CD14-positive monocyte (primary cell): ENCODE results near the gene HOXB8. TPM values are rescaled to one million over a fixed set of nuclear protein-coding genes. Genes with fewer than 3 reads are reported as not detected.

ENCODE experiments used
- DNase-seq, 3 donors: peaks; one replicate each; pipeline ENCODE4 v3.0.0-alpha.2; 2011 to 2022
- H2AFZ ChIP-seq: 2 replicates; pipeline ENCODE4 v1.6.0; 2012; ENCODE audit warnings: mild to moderate bottlenecking, low read depth, low read length, inconsistent platforms; ENCODE audit not compliant: insufficient read depth, poor library complexity, severe bottlenecking
- H3K27ac ChIP-seq, 2 donors: 1 replicate in 1 of 2; 2 replicates in 1 of 2; pipeline ENCODE4 v1.5.1; 2012 to 2013; ENCODE audit warnings: low read length in 2 of 2, control low read depth in 1 of 2, inconsistent platforms in 1 of 2, low read depth in 1 of 2, mild to moderate bottlenecking in 1 of 2
- H3K27me3 ChIP-seq, 2 donors: one replicate each; pipeline versions ENCODE4 v1.6.0 to v1.6.1; 2011 to 2013; ENCODE audit warnings: low read length in 2 of 2; ENCODE audit not compliant: control insufficient read depth in 2 of 2, insufficient read depth in 2 of 2
- H3K36me3 ChIP-seq, 2 donors: replicated peaks in 1 of 2; 1 replicate in 1 of 2; 2 replicates in 1 of 2; pipeline versions ENCODE4 v1.5.1 to v1.6.1; 2012 to 2013; ENCODE audit warnings: low read length in 2 of 2, control low read depth in 1 of 2, inconsistent platforms in 1 of 2, mild to moderate bottlenecking in 1 of 2; ENCODE audit not compliant: insufficient read depth in 2 of 2, control insufficient read depth in 1 of 2
- H3K4me1 ChIP-seq, 2 donors: 1 replicate in 1 of 2; 2 replicates in 1 of 2; pipeline versions ENCODE4 v1.5.1 to v1.6.1; 2012 to 2013; ENCODE audit warnings: low read length in 2 of 2, control low read depth in 1 of 2, inconsistent platforms in 1 of 2, mild to moderate bottlenecking in 1 of 2, moderate library complexity in 1 of 2; ENCODE audit not compliant: insufficient read depth in 2 of 2, control insufficient read depth in 1 of 2
- H3K4me2 ChIP-seq: replicated peaks from 2 replicates; pipeline ENCODE3; 2012; ENCODE audit warnings: low read length, moderate library complexity, mild to moderate bottlenecking; ENCODE audit not compliant: poor library complexity, severe bottlenecking; ENCODE audit errors: extremely low read depth
- H3K4me3 ChIP-seq, 3 experiments: fragments of 200-600 bp in 1 of 3; sonication (generic) in 1 of 3; replicated peaks in 1 of 3; 1 replicate in 2 of 3; 2 replicates in 1 of 3; pipeline ENCODE4 v1.5.1; 2011 to 2013; ENCODE audit warnings: low read length in 3 of 3, mild to moderate bottlenecking in 3 of 3, control low read depth in 2 of 3, low read depth in 2 of 3, inconsistent platforms in 1 of 3, moderate library complexity in 1 of 3
- H3K79me2 ChIP-seq: 2 replicates; pipeline ENCODE4 v1.6.0; 2012; ENCODE audit warnings: mild to moderate bottlenecking, control low read depth, inconsistent platforms, low read length, moderate library complexity; ENCODE audit not compliant: insufficient read depth
- H3K9ac ChIP-seq: 2 replicates; pipeline ENCODE4 v1.6.0; 2017; ENCODE audit warnings: low read length, mild to moderate bottlenecking; ENCODE audit not compliant: insufficient read depth, poor library complexity, severe bottlenecking
- H3K9me3 ChIP-seq, 2 donors: replicated peaks in 1 of 2; 1 replicate in 1 of 2; 2 replicates in 1 of 2; pipeline versions ENCODE4 v1.5.1 to v1.6.1; 2012 to 2013; ENCODE audit warnings: low read length in 2 of 2, control low read depth in 1 of 2; ENCODE audit not compliant: control insufficient read depth in 1 of 2, insufficient read depth in 1 of 2
- H4K20me1 ChIP-seq: 2 replicates; pipeline ENCODE4 v1.6.0; 2012; ENCODE audit warnings: mild to moderate bottlenecking, low read length, control low read depth, moderate library complexity; ENCODE audit not compliant: insufficient read depth
- H3K27ac Mint-ChIP-seq, 7 donors: one replicate each; pipeline ENCODE4 v1.8.0; 2020; ENCODE audit warnings: mild to moderate bottlenecking in 7 of 7, mixed read lengths in 7 of 7, moderate library complexity in 6 of 7, inconsistent platforms in 2 of 7
- H3K27me3 Mint-ChIP-seq, 3 donors: one replicate each; pipeline ENCODE4 v1.8.0; 2021 to 2022; ENCODE audit warnings: low read depth in 3 of 3, mild to moderate bottlenecking in 3 of 3, mixed read lengths in 3 of 3, moderate library complexity in 3 of 3, inconsistent platforms in 1 of 3
- H3K36me3 Mint-ChIP-seq, 2 donors: one replicate each; pipeline ENCODE4 v1.8.0; 2020; ENCODE audit warnings: mixed read lengths in 2 of 2, inconsistent platforms in 1 of 2, mild to moderate bottlenecking in 1 of 2
- H3K4me1 Mint-ChIP-seq: one replicate; pipeline ENCODE4 v1.8.0; 2020; ENCODE audit warnings: mild to moderate bottlenecking, mixed read lengths
- H3K4me3 Mint-ChIP-seq, 2 donors: one replicate each; pipeline ENCODE4 v1.8.0; 2020; ENCODE audit warnings: mild to moderate bottlenecking in 2 of 2, mixed read lengths in 2 of 2, moderate library complexity in 1 of 2
- H3K9me3 Mint-ChIP-seq, 7 donors: one replicate each; pipeline ENCODE4 v1.8.0; 2020 to 2022; ENCODE audit warnings: mixed read lengths in 7 of 7, mild to moderate bottlenecking in 6 of 7, moderate library complexity in 6 of 7, inconsistent platforms in 2 of 7
- CTCF ChIP-seq: fragments of 200-600 bp; IDR thresholded peaks from one replicate; pipeline ENCODE4 v1.8.0; 2022; ENCODE audit warnings: antibody characterized with exemption, mild to moderate bottlenecking
- WGBS: methylation state at CpG from one replicate; pipeline ENCODE4 v1.1.5; 2013; ENCODE audit warnings: missing lambda C conversion rate; ENCODE audit not compliant: insufficient coverage; 5-methylcytosine and 5-hydroxymethylcytosine counted together
- intact Hi-C, 2 donors: fragments of 100-400 bp; cut with micrococcal nuclease; formaldehyde crosslinking; loops; one replicate each; pipeline versions ENCODE4 v1.15.0 to v1.15.1; 2023
- polyA plus RNA-seq, 3 donors: library from polyadenylated mRNA; depleted of rRNA in 1 of 3; unstranded in 2 of 3; stranded (reverse) in 1 of 3; fragments of 300-500 nt in 2 of 3; fragments of >200 nt in 1 of 3; fragmentation: Illumina TruSeq in 2 of 3; gene quantifications; 1 replicate in 2 of 3; 2 replicates in 1 of 3; pipeline ENCODE4 v1.2.3, GENCODE V29; 2012 to 2021

The HOXB8 gene
- polyA plus RNA-seq, 3 donors: not detected

GRCh38 chr17:48595278-48595999 lies 19.7 kb downstream of the HOXB8 start:
- peaks cover 99 to 100% (median 100%) of the 10 kb centered on the region in 3 donors for H3K27me3 Mint-ChIP-seq
- Histone ChIP-seq H3K4me3 (no peak overlapping the region), H3K9me3 (peaks cover 0 to 51% of the 10 kb centered on the region in 2 donors), H3K9ac (no peak overlapping the region), H2AFZ (no peak overlapping the region), H3K79me2 (no peaks in the 10 kb centered on the region), H4K20me1 (no peaks in the 10 kb centered on the region), H3K4me2 (no peak overlapping the region), H3K27me3 (peaks cover 78 to 100% of the 10 kb centered on the region in 2 donors), H3K36me3 (no peaks in the 10 kb centered on the region), H3K27ac (no peak overlapping the region), H3K4me1 (peaks cover 27 to 30% of the 10 kb centered on the region in 2 donors)
- H3K4me3 Mint-ChIP-seq: peak overlapping the region in 1 of 2 donors; percentile 92
- TF ChIP-seq CTCF: no peak
- 93% methylated on average over 14 of the region's 25 CpGs for WGBS
- peaks cover 38% of the 10 kb centered on the region for H3K4me1 Mint-ChIP-seq
- no peak for DNase-seq
- H3K27ac Mint-ChIP-seq: no peak overlapping the region
- peaks cover 0 to 34% (median 16%) of the 10 kb centered on the region in 7 donors for H3K9me3 Mint-ChIP-seq
- intact Hi-C loops: no loop called here
- peaks cover 12 to 25% of the 10 kb centered on the region in 2 donors for H3K36me3 Mint-ChIP-seq

- no peak overlapping the region for H3K9ac ChIP-seq
- H3K4me3 Mint-ChIP-seq: peak overlapping the region in 1 of 2 donors; percentile 92
Observed at GRCh38 chr17:48594538-48595277, 20.4 kb downstream of the HOXB8 start.

More at GRCh38 chr17:48594538-48595277, 20.4 kb downstream of the HOXB8 start:
- Histone ChIP-seq H3K27me3 (peaks cover 78 to 100% of the 10 kb centered on the region in 2 donors), H2AFZ (no peak overlapping the region), H3K27ac (no peak overlapping the region), H3K9me3 (peaks cover 0 to 44% of the 10 kb centered on the region in 2 donors), H3K4me1 (peaks cover 27 to 38% of the 10 kb centered on the region in 2 donors), H3K79me2 (no peaks in the 10 kb centered on the region), H3K36me3 (no peaks in the 10 kb centered on the region), H3K4me2 (no peak overlapping the region), H3K4me3 (no peak overlapping the region), H4K20me1 (no peaks in the 10 kb centered on the region)
- no peak for TF ChIP-seq CTCF
- intact Hi-C loops: loop anchor here (5.0 kb wide), 2 partner anchors 102 to 257 kb away; no protein-coding TSS in a partner anchor
- Mint-ChIP-seq H3K27me3 (peaks cover 99 to 100% (median 100%) of the 10 kb centered on the region in 3 donors), H3K9me3 (peaks cover 0 to 35% (median 15%) of the 10 kb centered on the region in 7 donors), H3K27ac (no peak overlapping the region), H3K4me1 (peaks cover 45% of the 10 kb centered on the region), H3K36me3 (peaks cover 12 to 30% of the 10 kb centered on the region in 2 donors)
- 88% methylated on average over 16 of the region's 25 CpGs for WGBS
- no peak for DNase-seq
